NCI-H345 treated with DMSO at 0.1 percent for 48 hours (cell line): ENCODE data around the gene THEMIS.
"Not testable (repeated sequence)": the region's sequence is repeated elsewhere in the genome, so short reads cannot be mapped to it uniquely, and the experiment has no call there.

Source experiments
- DNase-seq: peaks from one replicate; lab custom pipeline; 2025; ENCODE audit not compliant: unreplicated experiment; lab: John Stamatoyannopoulos, UW

The THEMIS gene

GRCh38 chr6:127738423-127738822 lies 162.4 kb downstream of the THEMIS start:
- no peak for DNase-seq

GRCh38 chr6:127737768-127738167 lies 163.1 kb downstream of the THEMIS start:
- no peak for DNase-seq

DNA sequence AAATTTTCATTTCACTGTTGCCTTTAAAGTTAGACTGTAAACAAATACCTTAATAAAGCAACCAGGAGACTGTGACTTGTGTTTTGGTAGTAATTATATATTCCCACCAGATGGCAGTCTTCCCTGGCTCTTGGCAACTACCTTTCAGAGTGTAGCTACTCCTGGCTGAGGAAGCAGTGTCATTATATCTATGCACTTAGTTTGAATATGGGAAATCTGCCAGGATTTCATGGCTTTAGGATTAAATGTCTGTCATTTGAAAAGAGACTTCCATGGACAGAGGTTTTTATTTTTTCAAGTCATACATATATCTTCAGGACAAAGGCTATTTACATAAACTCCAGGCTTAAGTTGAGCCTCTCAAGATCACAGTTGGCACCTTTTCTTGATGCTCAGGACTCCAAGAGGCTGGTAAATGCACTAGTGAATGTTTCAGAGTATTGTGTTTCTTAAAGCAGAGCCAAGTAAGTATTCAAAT lies 163.8 kb downstream of the THEMIS start:
- peak; percentile 25 for DNase-seq

- DNase-seq, result no peak
Observed at GRCh38 chr6:127732927-127733326, 167.9 kb downstream of the THEMIS start.

DNA sequence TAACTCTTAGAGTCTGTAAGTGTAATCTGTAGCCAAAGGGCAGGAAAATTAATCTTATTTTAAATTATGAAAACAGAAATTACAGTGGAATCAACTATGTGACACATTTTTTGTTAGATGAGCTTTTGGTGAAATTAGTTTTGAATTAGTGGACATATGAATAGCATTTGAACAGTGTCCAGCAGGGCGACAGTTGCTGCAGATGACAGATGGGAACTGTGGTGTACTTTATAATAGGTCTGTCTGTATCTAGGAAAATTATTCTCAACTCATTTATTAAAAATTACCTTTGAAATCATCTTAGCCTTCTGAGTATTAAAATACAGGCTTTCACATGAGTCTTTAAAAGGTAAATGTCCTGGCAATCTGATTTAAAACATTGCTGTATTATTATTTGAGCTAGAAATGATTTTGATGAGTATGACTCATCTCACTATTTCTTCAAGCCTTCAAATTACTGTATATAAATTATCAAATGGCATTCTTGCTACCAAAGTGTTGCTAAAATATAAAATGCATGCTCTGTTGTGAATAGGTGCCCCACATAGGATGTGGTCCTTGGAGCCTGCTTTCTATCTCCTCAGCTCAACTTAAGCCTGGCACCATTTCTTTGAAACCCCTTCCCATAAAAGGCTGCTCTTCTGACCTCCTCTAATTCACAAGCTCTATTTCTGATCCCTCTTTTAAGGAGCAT lies 173.5 kb downstream of the THEMIS start:
- no peak for DNase-seq

GRCh38 chr6:127725821-127726220 lies 175.0 kb downstream of the THEMIS start:
- no peak for DNase-seq

- DNase-seq, result no peak
Observed at GRCh38 chr6:127718694-127719093, 182.2 kb downstream of the THEMIS start.

DNA sequence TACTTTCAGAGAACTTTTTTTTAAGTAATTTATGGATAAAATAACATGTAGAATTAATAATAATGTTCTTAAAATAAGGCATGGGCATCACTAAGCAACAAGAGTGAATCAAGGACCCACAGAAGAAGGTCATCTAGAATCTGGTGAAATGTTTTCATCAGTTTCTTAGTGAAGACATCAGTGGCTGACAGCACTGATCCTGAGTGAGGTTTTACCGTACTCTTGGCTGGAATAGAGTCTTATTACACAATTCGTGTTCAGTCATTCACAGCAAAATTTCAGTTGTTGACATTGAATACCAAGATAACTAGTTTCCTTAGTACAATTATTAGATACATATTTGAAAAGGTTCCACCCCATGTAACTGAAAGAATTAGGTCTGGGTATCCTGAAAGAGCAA lies 183.5 kb downstream of the THEMIS start:
- no peak for DNase-seq

DNA sequence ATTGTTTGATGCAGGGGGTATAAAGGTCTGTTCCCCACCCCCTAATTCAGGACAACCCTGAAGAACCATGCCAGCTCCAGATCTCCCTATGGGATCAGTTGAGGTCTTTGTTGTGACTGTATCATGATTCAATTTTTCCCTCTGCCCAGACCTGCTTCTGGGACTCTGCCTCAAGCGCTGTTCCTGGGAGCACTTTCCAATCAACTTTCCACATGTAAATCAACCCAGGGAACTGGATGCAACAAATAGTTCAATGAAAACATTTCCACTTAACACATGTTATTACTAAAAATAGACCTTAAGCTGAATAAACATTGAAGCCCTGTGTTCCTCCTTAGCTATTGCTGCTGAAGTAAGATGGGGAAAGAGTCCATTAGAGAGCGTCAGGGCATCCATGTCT lies 184.4 kb downstream of the THEMIS start:
- no peak for DNase-seq

DNA sequence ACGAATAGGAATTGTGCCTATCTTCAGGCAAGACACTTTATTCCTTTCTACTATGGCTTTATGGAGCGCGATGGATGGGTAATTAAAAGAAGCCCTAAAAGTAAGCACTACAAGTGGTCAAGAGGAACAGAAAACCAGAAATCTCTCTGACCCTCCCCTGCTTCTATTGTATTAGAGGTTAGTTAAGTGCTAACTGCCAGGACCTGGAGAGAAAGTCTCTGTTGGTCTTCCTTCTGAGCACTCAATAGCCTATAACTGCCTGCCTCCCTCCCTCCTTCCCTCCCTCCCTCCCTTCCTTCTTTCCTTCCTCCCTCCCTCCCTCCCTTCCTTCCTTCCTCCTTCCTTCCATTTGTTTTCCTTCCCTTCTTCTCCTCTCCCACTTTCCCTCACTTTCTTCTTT lies 190.2 kb downstream of the THEMIS start:
- DNase-seq, result no peak

DNA sequence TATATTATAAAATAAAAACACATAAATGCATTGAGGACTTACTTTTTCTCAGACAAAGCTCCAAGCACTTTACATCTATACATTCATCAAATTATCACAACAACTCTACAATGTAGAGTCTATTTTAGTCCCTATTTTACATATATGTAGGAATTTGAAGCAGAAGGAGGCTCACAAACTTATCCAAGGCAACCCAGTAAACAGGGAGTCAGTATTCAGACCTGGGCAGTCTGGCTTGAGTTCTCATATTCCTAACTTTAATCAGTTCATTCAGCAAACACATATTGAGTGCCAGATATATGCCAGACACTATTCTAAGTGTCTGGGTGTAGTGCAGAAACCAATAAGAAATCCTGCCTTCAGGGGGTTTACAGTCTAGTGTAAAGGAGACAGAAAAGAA lies 194.6 kb downstream of the THEMIS start:
- DNase-seq, result no peak

DNA sequence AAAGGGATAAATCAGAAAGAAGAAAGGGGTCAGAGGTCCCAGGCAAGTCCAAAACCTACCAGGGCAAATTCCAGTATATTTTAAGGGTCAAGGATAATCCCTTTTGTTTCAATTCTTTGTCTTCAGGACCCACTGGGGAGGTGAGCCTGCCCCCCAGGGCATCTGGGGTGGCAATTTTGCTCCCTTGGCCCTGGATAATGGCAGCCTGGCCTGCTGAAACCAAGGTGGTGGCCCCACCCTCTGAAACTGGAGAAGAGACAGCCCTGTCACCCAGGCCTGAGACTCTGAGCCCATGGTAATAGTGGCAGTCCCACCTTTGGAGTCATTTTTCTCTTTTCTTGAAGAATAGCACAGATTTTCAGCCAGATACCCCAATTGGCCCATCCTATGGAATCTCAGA lies 205.8 kb downstream of the THEMIS start:
- no peak for DNase-seq

- no peak for DNase-seq
Observed at GRCh38 chr6:127691146-127691545, 209.7 kb downstream of the THEMIS start.

GRCh38 chr6:127690588-127690987 lies 210.3 kb downstream of the THEMIS start:
- DNase-seq, result no peak

DNA sequence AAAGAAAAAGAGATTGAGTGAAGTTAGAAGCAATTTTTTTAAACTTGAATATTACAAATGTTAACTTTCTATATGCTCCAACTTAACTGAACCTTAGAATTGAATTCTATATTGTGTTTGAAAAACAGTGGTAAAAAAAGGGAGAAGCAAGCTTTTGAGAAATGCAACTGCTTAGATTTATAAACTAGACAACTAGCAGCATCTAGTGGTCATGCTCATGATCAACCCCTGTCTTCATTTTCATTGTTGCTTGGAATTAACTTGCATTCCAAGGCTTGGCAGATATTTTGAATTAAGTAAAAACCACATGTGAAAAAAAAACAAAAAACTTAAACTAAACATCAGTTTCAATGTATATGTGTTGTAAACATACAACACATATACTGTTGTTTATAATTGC lies 210.8 kb downstream of the THEMIS start:
- DNase-seq, result no peak

DNA sequence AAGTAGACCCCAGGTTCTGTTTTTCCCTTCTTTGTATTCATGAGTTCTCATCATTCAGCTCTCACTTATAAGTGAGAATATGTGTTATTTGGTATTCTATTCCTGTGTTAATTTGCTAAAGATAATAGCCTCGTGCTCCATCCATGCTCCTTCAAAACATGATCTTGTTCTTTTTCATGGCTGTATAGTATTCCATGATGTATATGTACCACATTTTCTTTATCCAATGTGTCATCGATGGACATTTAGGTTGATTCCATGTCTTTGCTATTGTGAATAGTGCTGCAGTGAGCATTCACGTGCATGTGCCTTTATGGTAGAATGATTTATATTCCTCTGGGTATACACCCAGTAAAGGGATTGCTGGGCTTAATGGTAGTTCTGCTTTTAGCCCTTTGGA lies 213.4 kb downstream of the THEMIS start:
- not testable (repeated sequence) for DNase-seq

DNA sequence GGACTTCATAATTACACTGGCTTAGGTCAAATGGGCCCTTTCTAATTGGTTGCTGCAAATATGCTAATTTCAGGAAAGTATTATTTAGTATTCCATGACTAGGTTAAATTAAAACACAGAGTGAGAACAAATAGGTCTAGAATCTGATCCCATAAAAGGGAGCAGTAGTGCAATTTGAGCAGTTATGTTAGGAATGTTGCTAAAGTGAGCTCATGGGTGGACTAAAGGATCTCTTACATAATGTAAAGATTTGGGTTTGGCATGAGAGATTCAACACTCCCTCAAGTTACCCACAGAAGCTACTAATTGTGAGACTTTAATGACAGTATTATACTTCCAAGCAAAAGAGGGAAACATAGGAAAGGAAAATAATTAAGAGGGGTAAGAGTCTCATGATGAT lies 214.8 kb downstream of the THEMIS start:
- no peak for DNase-seq

GRCh38 chr6:127684501-127684900 lies 216.4 kb downstream of the THEMIS start:
- DNase-seq, result no peak
